NCI-H460 (cell line): ENCODE data around the gene ASMTL. TPM values are rescaled to one million over a fixed set of nuclear protein-coding genes. Genes with fewer than 3 reads are reported as not detected.

Source experiments
- DNase-seq: peaks from one replicate; pipeline ENCODE4 v3.0.0-alpha.2; 2016; ENCODE audit warnings: low read depth; ENCODE audit errors: extremely low read depth
- total RNA-seq: library from RNA; depleted of rRNA; stranded (reverse); fragments of >200 nt; shearing (Covaris generic); gene quantifications from 2 replicates; pipeline ENCODE4 v1.2.3, GENCODE V29; 2014; rRNA removed

Gene ASMTL
- total RNA-seq, 1 experiment from 2014 or later, result 16.7 TPM

GRCh38 chrX:1358793-1359476, 93.8 kb downstream of the ASMTL start:
- DNase-seq, result no peak

DNA sequence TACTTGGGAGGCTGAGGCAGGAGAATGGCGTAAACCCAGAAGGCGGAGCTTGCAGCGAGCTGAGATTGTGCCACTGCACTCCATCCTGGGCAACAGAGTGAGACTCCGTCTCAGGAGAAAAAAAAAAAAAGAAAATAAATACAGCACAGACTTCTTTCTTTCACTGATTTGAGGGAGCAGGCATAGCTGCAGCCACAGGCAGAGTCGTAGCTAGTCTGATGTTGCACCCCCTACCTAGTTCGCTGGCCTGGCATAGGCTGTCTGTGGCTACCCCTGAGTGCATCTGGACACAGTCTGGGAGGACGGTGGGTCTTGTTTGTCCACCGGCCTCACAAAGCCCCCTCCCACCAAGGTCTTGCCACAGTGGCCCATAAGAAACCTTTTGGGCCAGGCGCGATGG, 94.7 kb downstream of the ASMTL start:
- DNase-seq, result no peak

DNA sequence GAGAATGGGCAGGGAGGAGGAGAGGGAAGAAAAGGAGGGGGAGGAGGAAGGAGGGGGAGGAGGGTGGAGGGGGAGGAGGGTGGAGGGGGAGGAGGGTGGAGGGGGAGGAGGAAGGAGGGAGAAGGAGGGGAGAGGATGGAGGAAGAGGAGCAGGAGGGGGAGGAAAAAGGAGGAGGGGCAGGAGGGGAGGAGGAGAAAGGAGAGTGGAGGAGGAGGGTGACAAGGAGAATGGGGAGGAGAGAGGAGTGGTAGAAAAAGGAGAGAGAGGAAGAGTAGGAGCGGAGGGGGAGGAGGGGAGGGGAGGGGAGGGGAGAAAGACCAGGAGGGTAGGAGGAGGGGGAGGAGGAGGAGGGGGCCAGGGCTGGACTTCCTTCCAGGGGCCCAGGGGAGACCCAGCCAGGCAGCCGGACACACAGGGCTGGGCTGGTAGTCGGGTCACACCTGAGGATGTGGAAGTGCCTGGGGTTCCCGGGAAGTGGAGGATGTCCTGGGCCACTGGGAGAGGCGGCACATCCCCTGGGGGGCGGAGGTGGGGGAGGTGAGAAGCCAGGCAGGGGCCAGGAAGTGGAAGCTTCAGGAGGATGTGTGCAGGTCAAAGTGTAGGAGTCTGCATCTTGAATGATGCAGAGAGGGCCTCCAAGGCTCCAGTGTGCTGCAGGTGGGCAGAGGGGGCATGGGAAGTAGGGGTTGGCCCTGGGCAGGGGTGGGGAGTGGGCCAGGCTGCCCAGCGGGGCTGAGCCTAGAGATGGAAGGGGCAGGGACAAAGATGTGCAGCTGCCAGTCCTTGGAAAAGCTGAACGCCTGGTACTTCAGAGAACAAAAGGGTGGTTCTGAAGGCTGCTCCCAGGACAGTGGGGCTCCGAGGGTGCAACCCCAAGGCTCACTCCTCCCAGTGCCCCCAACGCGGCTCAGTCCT, 97.3 kb downstream of the ASMTL start:
- no peak for DNase-seq

DNA sequence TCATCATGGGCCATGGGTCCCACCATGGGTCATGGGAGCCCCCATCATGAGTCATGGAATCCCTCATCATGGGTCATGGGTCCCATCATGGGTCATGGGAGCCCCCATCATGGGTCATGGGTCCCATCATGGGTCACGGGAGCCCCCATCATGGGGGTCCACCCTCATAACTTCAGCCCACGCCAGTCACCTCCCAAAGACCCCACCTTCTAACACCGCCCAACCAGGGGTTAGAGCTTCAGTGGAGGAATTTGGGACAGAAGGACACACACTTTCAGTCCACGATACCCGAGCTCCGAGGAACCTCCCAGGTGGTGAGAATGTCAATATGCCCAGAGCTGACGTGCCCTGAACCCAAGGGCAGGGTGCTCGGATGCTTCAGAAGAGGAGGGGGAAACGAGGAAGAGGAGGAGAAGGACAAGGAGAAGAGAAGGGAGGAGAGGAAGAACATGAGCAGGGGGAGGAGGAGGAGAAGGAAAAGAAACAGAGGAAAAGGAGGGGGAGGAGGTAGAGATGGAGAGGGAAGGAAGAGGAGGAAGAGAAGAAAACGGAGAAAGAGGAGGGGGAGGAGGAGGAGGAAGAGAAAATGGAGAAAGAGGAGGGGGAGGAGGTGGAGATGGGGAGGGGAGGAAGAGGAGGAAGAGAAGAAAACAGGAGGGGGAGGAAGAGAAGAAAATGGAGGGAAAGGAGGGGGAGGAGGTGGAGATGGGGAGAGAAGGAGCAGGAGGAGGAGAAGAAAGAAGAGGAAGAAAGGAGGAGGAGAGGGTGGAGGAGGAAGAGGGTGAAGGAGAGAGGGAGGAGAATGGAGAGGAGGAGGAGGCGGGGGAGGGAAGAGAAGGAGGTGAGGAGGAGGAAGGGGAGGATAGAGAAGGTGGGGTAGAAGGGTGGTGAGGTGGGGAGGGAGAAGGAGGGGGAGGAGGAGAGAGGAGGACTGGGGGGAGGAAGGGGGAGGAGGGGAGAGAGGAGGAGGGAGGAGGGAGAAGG, 98.4 kb downstream of the ASMTL start:
- DNase-seq, result no peak

Other genes with a start within 250 kb of the ASMTL start
- gene CRLF2, start 240.3 kb downstream of the ASMTL start, total RNA-seq, result 4.7 and 5.7 TPM in 2 replicates
- gene CSF2RA, start 184.1 kb downstream of the ASMTL start, total RNA-seq, result 69.6 and 70.4 TPM in 2 replicates
- 0.27 and 0.40 TPM in 2 replicates for gene IL3RA, start 116.1 kb downstream of the ASMTL start, total RNA-seq
- gene SLC25A6, start 60.8 kb downstream of the ASMTL start, total RNA-seq, result 553 and 588 TPM in 2 replicates
- not detected in 2 replicates for gene P2RY8, start 84.3 kb upstream of the ASMTL start, total RNA-seq
- 36.0 and 37.9 TPM in 2 replicates for gene AKAP17A, start 138.7 kb upstream of the ASMTL start, total RNA-seq
- gene ASMT, start 162.2 kb upstream of the ASMTL start, total RNA-seq, result not detected in 2 replicates